ENCODE measurements around the gene SLC20A1.
"Not testable (repeated sequence)": the region's sequence is repeated elsewhere in the genome, so short reads cannot be mapped to it uniquely, and the experiment has no call there.

Gene SLC20A1, protein sequence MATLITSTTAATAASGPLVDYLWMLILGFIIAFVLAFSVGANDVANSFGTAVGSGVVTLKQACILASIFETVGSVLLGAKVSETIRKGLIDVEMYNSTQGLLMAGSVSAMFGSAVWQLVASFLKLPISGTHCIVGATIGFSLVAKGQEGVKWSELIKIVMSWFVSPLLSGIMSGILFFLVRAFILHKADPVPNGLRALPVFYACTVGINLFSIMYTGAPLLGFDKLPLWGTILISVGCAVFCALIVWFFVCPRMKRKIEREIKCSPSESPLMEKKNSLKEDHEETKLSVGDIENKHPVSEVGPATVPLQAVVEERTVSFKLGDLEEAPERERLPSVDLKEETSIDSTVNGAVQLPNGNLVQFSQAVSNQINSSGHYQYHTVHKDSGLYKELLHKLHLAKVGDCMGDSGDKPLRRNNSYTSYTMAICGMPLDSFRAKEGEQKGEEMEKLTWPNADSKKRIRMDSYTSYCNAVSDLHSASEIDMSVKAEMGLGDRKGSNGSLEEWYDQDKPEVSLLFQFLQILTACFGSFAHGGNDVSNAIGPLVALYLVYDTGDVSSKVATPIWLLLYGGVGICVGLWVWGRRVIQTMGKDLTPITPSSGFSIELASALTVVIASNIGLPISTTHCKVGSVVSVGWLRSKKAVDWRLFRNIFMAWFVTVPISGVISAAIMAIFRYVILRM

DNA sequence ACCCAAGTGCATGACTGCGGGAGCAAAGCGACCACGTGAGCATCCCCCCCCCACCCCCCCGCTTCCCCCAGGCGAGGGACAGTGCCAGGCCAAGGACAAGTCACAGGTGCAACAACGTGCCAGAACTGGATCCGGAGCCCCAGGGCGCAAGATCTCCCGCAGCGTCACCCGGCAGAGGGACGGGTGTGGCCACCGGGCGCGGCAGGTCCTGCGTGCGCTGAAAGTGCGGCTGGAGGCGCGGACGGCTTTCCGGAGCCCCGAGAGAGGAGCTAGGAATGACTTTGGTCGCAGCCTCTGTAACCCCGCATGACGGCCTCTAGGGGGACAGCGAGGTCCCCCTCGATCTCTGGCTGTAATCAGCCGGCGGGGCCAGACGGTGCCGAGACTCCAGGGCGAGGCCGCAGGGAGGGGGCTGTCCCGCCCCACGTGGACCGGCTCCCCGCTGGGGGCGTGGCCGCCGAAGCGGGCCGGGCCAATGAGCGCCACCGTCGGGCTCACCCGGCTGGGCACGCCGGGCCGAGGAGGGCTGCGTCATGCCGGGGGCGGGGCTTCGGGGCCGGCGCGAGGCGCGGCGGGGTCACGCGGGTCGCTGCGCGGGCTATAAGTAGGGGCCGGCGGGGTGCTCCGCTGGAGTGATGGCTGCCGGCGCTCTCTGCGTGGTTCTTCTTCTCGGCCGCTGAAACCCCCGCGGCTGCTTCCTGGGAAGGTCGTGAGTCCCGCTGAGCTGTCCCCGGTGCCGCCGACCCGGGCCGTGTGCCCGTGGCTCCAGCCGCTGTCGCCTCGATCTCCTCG is at the start of gene SLC20A1:
SLC20A1 (plus strand) TSS at position 630 of the 792 bp plus-strand sequence. CDS start 890 bp downstream, outside the sequence.
- peak; percentile 93 for DNase-seq

DNA sequence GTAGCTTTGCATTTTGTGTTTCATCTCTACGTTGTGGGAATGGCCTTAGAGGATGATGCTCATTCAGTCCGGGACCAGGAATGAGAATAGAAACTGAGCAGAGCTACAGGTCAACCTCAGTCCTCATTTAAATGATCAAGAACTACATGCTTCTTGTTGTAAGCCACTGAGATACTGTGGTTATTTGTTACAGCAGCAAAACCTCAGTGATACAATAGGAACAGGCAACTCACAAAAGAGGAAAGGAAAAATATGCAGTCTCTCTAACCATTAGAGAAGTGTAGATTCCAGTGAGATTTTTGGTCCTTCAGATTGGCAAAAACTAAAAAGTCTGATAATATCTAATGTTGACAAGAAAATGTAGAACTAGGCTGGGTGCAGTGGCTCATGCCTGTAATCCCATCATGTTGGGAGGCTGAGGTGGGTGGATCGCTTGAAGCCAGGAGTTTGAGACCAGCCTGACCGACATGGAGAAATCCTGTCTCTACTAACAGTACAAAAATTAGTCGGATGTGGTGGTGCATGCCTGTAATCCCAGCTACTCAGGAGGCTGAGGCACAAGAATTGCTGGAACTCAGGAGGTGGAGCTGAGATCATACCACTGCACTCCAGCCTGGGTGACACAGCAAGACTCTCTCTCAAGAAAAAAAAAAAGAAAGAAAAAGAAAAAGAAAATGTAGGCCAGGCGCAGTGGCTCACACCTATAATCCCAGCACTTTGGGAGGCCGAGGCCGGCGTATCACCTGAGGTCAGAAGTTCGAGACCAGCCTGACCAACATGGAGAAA is 48.0 kb upstream of the SLC20A1 start:
- no peak for DNase-seq

DNA sequence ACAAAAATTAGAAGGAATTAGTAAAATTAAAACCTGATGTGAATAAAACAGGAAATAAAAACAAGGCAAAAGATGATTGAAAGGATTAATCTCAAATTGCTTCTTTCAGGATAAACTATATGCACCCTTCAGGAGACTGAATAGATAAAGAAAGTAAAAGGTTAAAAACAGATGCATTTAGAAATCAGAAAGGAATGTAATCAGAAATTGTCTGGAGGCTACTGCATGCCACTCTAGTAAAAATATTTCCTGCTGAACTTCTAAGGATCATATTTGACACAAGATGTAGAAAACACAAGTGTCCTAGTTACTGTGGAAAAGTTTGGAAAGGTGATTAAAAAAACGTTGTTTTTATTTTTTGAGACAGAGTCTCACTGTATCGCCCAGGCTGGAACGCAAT is 45.1 kb upstream of the SLC20A1 start:
- no peak for DNase-seq

DNA sequence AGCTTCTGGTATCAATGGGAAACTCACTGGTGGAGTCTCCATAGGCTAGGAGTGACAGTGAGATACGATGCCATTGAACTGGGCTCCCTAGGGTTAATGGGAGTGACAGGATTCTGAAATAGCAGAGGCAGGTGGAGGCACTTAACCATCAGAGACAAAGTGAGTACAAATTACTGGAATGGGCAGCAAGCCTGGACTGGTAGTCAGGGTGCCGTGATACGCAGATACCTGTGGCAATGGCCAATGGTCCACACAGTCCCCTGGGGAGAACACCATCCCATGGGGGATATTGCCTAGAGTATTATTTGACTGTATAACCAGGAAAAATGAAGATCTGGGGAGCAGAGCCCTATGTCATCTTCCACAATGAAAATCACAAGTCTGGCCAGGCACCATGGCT is 44.0 kb upstream of the SLC20A1 start:
- no peak for DNase-seq

DNA sequence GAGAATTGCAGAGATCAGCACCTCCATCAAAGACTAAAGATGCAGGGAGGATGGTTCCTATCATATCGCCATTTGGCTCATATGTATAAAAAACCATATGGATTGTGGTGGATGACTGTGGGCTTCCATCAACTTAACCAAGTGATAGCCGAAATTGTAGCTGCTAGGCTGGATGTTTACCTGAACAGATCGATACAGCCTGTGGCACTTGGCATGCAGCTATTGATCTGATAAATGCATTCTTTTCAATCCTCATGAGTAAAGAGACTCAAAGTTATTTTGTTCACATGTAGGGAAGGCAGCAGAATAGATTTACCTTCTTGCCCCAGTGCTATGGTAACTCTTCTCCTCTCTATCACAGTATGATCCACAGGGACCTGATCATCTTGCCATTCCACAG is 42.8 kb upstream of the SLC20A1 start:
- DNase-seq, result no peak

DNA sequence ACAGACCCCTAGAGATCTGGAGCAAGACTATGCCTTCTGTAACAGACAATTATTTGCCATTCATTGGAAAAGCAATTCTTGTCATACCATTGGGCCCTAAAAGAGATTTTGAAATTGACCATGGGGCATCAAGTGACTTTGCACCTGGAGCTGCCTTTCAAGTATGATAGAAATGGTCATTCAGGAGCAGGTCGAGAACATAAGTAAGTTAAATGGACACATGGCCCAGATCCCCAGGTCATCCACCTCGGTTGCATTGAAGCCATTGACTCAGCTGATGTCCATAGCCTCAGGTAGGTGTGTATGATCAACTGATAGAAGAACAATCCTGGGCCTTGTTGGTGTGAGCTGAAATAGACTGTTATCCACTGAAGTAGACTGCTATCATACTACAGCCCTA is 42.0 kb upstream of the SLC20A1 start:
- no peak for DNase-seq

DNA sequence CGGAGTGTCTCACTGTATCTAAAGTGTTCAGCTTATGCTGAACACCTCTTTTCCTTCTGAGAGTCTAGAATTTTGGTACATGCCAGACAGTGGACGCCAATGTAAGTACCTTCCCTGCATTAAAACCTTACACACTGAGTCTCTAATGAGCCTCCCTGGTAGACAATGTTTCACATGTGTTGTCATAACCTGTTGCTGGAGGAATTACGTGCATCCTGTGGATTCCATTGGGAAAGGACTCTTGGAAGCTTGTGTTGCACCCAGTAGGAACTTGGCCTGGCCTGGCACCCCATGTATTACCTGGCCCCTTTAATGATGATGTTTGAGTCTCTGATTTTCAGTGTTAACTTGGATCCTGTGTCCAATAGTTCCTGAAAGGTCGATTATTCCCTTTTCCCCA is 40.8 kb upstream of the SLC20A1 start:
- no peak for DNase-seq

DNA sequence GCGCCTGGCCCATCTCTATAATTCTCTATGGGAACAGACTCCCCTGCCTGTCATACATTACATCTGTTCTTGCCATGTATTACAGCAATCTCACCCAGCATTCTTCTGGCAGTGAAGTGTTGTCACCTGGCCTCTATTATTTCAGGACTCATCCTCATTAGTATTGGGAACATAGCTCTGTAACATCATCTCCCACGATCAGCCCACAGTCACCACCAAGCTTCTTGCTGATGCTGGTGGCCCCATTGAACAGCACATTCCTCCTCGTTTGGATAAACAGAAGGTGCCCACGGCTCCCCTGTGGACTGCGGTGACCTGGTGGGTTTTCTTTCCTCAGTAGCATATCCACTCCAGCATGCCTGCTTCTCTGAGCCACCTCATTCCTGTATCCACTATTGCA is 39.8 kb upstream of the SLC20A1 start:
- DNase-seq, result no peak

DNA sequence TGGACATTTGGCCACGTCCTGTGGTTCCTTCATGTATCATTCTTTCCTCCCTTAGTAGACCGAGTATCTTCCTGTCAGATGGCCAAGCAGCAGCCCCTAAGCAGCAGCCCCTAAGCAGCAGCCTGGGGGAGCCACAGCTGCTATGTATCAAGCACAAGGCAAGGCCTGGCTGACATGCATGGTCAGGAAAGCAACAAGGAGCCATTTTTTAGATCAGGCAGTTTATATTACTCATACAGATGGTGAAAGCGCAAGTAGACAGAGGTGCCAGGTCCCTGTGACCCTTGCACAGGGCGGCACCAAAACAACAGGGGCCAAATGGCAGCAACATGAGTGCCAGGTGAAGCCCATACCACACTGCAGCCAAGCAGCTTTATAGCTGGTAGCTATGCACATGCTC is 39.2 kb upstream of the SLC20A1 start:
- DNase-seq, result no peak

DNA sequence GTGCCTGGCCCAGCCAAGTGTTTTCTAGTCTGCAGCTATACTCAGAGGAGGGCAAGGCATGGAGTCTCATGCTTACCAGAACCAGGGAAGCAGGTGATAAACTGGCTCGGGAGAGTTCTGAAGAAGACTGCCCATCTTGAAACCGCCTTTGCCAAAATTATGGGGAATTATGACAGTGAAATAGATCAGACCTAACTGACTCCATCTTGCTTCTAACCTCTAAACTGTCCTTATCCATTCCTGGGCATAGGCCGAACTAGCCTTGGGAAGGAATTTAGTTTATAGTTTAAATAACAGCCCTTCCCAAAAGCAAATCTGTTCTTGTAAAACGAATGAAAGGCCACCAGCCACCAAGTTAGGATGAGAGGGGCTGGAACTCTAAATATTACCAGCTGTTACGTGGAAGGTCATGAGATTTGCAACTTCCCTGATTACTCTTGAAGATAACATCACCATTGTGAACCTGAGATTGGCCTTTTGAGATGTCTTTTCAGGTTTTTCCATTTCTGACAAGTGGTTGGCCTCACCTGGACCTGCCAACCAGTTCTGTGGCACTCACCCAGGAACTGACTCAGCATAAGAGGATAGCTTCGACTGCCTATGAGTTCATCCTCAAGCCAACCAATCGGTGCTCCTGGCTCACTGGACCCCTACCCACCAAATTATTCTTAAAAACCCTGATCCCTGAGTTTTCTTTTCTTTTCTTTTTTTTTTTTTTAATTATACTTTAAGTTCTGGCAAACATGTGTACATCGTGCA is 37.9 kb upstream of the SLC20A1 start:
- no peak for DNase-seq

DNA sequence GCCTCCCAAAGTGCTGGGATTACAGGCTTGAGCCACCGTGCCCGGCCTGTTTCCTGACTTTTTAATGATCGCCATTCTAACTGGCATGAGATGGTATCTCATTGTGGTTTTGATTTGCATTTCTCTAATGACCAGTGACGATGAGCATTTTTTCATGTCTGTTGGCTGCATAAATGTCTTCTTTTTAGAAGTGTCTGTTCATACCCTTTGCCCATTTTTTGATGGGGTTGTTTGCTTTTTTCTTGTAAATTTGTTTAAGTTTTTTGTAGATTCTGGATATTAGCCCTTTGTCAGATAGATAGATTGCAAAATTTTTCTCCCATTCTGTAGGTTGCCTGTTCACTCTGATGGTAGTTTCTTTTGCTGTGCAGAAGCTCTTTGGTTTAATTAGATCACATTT is 36.4 kb upstream of the SLC20A1 start:
- not testable (repeated sequence) for DNase-seq

DNA sequence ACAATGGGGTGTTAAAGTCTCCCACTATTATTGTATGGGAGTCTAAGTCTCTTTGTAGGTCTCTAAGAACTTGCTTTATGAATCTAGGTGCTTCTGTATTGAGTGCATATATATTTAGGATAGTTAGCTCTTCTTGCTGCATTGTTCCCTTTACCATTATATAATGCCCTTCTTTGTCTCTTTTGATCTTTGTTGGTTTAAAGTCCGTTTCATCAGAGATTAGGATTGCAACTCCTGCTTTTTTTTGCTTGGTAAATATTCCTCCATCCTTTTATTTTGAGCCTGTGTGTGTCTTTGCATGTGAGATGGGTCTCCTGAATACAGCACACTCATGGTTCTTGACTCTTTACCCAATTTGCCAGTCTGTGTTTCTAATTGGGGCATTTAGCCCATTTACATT is 33.5 kb upstream of the SLC20A1 start:
- not testable (repeated sequence) for DNase-seq

DNA sequence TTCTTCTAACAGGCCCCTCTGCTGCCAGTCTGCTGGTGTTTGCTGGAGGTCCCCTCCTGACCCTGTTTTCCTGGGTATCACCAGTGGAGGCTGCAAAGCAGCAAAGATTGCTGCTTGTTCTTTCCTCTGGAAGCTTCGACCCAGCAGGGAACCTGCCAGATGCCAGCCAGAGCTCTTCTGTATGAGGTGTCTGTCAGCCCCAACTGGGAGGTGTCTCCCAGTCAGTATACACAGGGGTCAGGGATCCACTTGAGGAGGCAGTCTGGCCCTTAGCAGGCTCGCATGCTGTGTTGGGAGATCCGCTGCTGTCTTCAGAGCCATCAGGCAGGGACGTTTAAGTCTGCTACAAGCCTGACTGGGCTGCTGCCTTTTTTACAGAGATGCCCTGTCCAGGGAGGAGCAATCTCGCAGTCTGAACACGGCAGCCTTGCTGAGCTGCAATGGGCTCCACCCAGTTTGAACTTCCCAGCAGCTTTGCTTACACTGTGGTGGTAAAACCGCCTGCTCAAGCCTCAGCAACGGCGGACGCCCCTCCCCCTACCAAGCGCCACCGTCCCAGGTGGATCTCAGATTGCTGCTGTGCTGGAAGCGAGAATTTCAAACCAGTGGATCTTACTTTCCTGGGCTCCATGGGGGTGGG is 31.4 kb upstream of the SLC20A1 start:
- DNase-seq, result no peak

DNA sequence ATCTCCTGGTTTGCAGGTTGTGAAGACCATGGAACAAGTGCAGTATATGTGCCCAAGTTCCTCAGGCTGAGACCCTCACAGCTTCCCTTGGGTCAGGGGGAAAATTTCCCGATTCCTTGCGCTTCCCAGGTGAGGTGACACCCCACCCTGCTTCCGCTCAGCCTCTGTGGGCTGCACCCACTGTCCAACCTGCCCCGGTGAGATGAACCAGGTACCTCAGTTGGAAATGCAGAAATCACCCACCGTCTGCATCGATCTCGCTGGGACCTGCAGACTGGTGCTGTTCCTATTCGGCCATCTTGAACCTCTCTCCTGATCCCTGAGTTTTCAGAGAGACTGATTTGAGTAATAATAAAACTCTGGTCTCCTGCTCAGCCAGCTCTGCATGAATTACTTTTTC is 30.7 kb upstream of the SLC20A1 start:
- DNase-seq, result no peak

DNA sequence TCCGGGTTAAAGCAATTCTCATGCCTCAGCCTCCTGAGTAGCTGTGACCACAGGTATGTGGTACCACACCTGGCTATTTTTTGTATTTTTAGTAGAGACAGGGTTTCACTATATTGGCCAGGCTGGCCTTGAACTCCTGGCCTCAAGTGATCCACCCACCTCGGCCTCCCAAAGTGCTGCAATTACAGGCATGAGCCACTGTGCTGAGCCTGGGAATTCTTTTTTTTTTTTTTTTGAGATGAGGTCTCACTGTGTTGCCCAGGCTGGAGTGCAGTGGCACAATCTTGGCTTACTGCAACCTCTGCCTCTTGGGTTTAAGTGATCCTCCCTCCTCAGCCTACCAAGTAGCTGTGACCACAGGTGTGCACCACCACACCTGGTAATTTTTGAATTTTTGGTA is 29.9 kb upstream of the SLC20A1 start:
- not testable (repeated sequence) for DNase-seq

DNA sequence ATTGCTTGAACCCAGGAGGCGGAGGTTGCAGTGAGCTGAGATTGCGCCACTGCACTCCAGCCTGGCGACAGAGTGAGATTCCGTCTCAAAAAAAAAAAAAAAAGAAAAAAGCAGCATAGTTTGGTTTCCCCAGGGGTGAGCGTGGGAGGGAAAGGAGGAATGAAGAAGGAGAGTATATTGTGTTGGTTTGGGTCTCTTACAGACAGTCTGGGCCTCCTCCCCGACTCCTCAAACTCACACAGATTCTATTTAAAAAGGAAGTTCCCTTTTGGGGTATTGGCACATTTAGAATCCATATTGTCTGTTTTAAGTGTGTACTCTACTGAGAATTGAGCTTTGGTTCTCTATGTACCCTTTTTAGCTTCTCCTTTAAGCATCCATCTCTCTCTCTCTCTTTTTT is 27.4 kb upstream of the SLC20A1 start:
- no peak for DNase-seq

DNA sequence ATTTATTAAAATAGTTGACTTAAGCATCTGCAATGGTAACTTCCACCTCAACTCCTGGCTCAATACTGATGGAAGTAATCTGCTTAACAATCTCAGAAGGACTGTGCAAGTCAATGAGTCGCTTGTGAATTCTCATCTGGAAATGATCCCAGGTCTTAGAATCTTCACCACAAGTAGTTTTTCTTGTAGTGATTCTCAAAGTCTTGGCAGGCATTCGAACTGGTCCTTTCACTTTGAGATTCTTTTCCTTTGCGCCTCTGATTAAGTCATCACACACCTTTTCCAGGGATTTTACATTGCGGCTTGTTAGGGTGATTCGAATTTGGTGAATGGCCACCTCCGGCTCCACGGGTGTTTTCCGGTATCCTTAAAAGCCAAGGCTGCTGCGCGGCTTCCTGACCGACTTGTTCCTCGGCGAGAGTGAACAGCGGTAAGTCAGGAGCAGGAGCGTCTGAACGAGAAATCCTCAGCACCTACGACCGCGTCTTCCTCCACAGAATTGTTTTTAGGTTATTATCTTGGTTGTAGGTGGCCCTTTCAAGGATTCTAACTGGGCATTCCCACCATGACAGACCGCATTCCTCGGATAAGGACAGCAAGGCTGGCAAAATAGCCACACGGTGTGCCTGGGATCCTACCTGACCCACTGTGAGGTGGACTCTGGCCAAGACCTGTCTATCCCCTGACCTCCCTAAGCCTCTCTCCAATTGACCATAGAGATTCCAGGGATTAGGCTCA is 23.8 kb upstream of the SLC20A1 start:
- DNase-seq, result no peak

DNA sequence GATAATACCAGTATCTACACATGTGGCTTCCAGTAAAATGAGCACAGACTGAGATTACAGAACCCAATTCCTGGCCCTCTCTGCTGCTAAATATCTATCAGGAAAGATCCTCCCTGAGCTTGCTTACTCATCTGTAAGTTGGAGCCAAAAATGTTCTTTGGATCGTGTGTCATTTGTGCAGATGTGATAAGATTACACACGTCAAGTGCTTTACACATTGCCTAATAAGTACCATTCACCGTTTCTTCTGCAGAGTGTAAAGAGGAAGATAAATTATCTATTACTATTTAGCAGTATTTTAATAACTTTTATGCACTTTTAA is 23.2 kb upstream of the SLC20A1 start:
- DNase-seq, result no peak

DNA sequence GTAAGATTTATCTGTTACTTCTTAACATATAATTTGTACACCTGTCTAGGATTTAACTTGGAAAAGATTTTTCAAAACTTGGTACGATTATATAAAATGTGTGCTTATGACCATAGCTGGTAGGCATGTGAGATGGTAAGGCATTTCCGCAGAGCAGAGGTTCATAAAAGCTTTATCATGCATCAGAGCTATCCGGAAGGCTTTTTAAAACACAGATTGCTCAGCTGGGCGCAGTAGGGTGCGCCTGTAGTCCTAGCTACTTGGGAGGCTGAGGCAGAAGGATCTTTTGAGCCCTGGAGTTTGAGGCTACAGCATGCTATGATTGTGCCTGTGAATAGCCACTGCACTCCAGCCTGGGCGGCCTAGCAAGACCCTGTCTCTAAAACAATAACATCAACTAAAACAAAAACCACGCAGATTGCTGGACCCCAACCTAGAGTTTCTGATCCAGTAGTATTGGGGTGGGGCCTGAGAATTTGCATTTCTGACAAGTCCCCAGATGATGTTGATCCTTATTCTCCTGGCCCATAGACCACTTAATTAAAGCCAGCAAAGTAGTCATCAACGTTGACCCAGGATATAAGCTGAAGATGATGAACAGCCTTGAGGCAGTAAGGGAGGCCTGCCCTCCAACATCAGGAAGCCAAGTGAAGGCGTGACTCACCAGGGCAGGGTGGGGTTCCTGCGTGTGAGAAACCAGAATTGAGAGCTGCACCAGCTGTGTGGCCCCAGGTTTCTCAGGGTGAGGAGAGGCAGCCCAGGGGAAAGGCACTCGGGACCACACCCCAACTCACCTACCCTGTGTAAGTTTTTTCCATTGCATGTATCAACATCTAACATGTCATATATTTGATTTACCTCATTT is 21.6 kb upstream of the SLC20A1 start:
- no peak for DNase-seq

All from COR-L47 (cell line).